GM12878 (cell line): ENCODE results near the gene CPHXL. TPM values are rescaled to one million over a fixed set of nuclear protein-coding genes. Genes with fewer than 3 reads are reported as not detected.

ENCODE experiments used
- ATAC-seq: fragments of 200-7000 bp; cut with Tn5 transposase; 3 replicates; pipeline ENCODE4 v1.9.1; 2020; ENCODE audit warnings: mild to moderate bottlenecking, moderate library complexity
- BruUV-seq: library from RNA; stranded (reverse); fragments of 400-500 nt; replicated peaks from 2 replicates; lab custom pipeline; 2021; lab: Mats Ljungman, UMichigan
- CTCF ChIA-PET: fragments of 300-600 bp; sonication (Branson Sonifier 250); formaldehyde crosslinking; extraction: SDS; loops from one replicate; lab custom pipeline; 2021; ENCODE audit warnings: inconsistent platforms; lab: Yijun Ruan, JAX
- POLR2A ChIA-PET: fragments of 350-600 bp; formaldehyde crosslinking; extraction: SDS; loops from one replicate; lab custom pipeline; 2021; ENCODE audit warnings: inconsistent platforms; lab: Charles Lee
- RAD21 ChIA-PET: fragments of 300-600 bp; sonication (Branson Sonifier 250); formaldehyde crosslinking; loops from one replicate; lab custom pipeline; 2023; ENCODE audit warnings: antibody characterized with exemption; ENCODE audit not compliant: unreplicated experiment; lab: Charles Lee
- SMC1A ChIA-PET: fragments of 300-600 bp; sonication (Branson Sonifier 250); formaldehyde crosslinking; loops from one replicate; lab custom pipeline; 2023; ENCODE audit not compliant: unreplicated experiment, uncharacterized antibody; lab: Charles Lee
- DNase-seq: peaks from one replicate; pipeline ENCODE4 v3.0.0-alpha.2; 2011; ENCODE audit warnings: low read depth, low spot score
- FAIRE-seq: peaks from 3 replicates; lab custom pipeline; 2011; peaks lifted over from hg19 to GRCh38; lab: Jason Lieb, UNC
- H2AFZ ChIP-seq: 2 replicates; pipeline ENCODE4 v1.6.0; 2011; ENCODE audit warnings: low read depth, low read length, control low read depth; ENCODE audit not compliant: control insufficient read depth
- H3K27ac ChIP-seq: 2 replicates; pipeline ENCODE4 v1.5.1; 2011; ENCODE audit warnings: control low read depth; ENCODE audit not compliant: control insufficient read depth, insufficient read depth
- H3K27me3 ChIP-seq, 2 experiments: replicated peaks in 1 of 2; 2 replicates each; pipeline versions ENCODE4 v1.6.0 to v1.6.1; 2011; ENCODE audit warnings: low read length in 1 of 2; ENCODE audit not compliant: control insufficient read depth in 2 of 2, insufficient read depth in 2 of 2
- H3K36me3 ChIP-seq, 2 experiments: 2 replicates each; pipeline ENCODE4 v1.5.1; 2011; ENCODE audit warnings: low read length in 1 of 2; ENCODE audit not compliant: control insufficient read depth in 2 of 2, insufficient read depth in 2 of 2
- H3K4me1 ChIP-seq: 2 replicates; pipeline ENCODE4 v1.6.1; 2011; ENCODE audit warnings: mild to moderate bottlenecking, low read length, moderate library complexity, mixed read lengths; ENCODE audit not compliant: control insufficient read depth, insufficient read depth
- H3K4me2 ChIP-seq: 2 replicates; pipeline ENCODE4 v1.6.0; 2011; ENCODE audit warnings: control low read depth; ENCODE audit not compliant: control insufficient read depth, insufficient read depth
- H3K4me3 ChIP-seq: fragments of 200-600 bp; sonication (generic); 2 replicates; pipeline ENCODE4 v1.5.1; 2016
- H3K79me2 ChIP-seq: 2 replicates; pipeline ENCODE4 v1.6.0; 2011; ENCODE audit warnings: low read length; ENCODE audit not compliant: control insufficient read depth, insufficient read depth
- H3K9ac ChIP-seq: 2 replicates; pipeline ENCODE4 v1.8.0; 2011; ENCODE audit warnings: low read length, control low read depth, mixed read lengths; ENCODE audit not compliant: control insufficient read depth, insufficient read depth
- H3K9me3 ChIP-seq: replicated peaks from 3 replicates; pipeline ENCODE4 v1.5.1; 2011; ENCODE audit warnings: mild to moderate bottlenecking, low read length; ENCODE audit not compliant: control insufficient read depth, insufficient read depth
- H4K20me1 ChIP-seq: 2 replicates; pipeline ENCODE4 v1.6.0; 2011; ENCODE audit not compliant: control insufficient read depth, insufficient read depth
- ASH2L ChIP-seq: fragments of 300-600, 200-600 bp; sonication (generic); IDR thresholded peaks from 2 replicates; pipeline ENCODE4 v1.6.1; 2017; ENCODE audit warnings: low read depth, mild to moderate bottlenecking, borderline replicate concordance
- CHD4 ChIP-seq: fragments of 200-600 bp; sonication (generic); IDR thresholded peaks from 2 replicates; pipeline ENCODE4 v1.6.1; 2016; ENCODE audit warnings: mild to moderate bottlenecking
- JUNB ChIP-seq: IDR thresholded peaks from 2 replicates; pipeline ENCODE4 v1.6.1; 2016; ENCODE audit warnings: antibody characterized with exemption, mild to moderate bottlenecking
- NFYB ChIP-seq: IDR thresholded peaks from 2 replicates; pipeline ENCODE4 v1.6.1; 2011; ENCODE audit warnings: low read depth, mild to moderate bottlenecking, low read length, improper control_type of control experiment, moderate library complexity; ENCODE audit not compliant: insufficient read depth
- NR2C1 ChIP-seq: fragments of 450-650 bp; IDR thresholded peaks from 2 replicates; pipeline ENCODE4 v1.6.1; 2017; ENCODE audit warnings: antibody characterized with exemption, mild to moderate bottlenecking, moderate library complexity
- SPI1 ChIP-seq: IDR thresholded peaks from 2 replicates; pipeline ENCODE4 v1.6.1; 2011; ENCODE audit warnings: low read depth, mild to moderate bottlenecking, low read length, moderate library complexity, borderline replicate concordance; ENCODE audit not compliant: insufficient read depth
- TAF1 ChIP-seq: IDR thresholded peaks from 2 replicates; pipeline ENCODE4 v1.6.1; 2011; ENCODE audit warnings: mild to moderate bottlenecking, low read depth, low read length, borderline replicate concordance
- TBL1XR1 ChIP-seq: IDR thresholded peaks from 2 replicates; pipeline ENCODE4 v1.6.1; 2012; ENCODE audit warnings: low read depth, low read length, improper control_type of control experiment
- YBX1 ChIP-seq: fragments of 450-650 bp; IDR thresholded peaks from 2 replicates; pipeline ENCODE4 v1.6.1; 2016; ENCODE audit warnings: antibody characterized with exemption
- WGBS: methylation state at CpG from one replicate; pipeline ENCODE4 v1.1.6; 2016; ENCODE audit warnings: low lambda C conversion rate; ENCODE audit not compliant: insufficient replicate concordance, insufficient coverage; ENCODE audit errors: missing lambda C conversion rate; 5-methylcytosine and 5-hydroxymethylcytosine counted together
- in situ Hi-C: fragments of 300-500 bp; cut with MboI; formaldehyde crosslinking; loops from 9 replicates; pipeline ENCODE4 v1.14.3; 2018; ENCODE audit warnings: mixed read lengths
- intact Hi-C: fragments of 100-400 bp; cut with micrococcal nuclease; formaldehyde crosslinking; loops from one replicate; pipeline ENCODE4 v1.14.2; 2022; ENCODE audit not compliant: unreplicated experiment
- polyA plus RNA-seq, 11 experiments: library from polyadenylated mRNA; depleted of rRNA in 4 of 11; unstranded in 6 of 11; stranded (reverse) in 5 of 11; fragments of >200 nt; fragmentation: Nextera tagmentation in 4 of 11; fragmentation: Illumina TruSeq in 1 of 11; extraction: Ambion mirVana in 4 of 11; extraction: Trizol in 1 of 11; gene quantifications; 1 replicate in 1 of 11; 2 replicates in 10 of 11; pipeline versions ENCODE4 v1.2.1 to v1.2.3, GENCODE V29; 2011 to 2016; ENCODE audit warnings: inconsistent platforms in 2 of 11, missing spikeins in 2 of 11, low read depth in 1 of 11
- total RNA-seq, 4 experiments: library from RNA; depleted of rRNA in 3 of 4; stranded (reverse); fragments of >200 nt in 3 of 4; fragmentation: Illumina TruSeq in 1 of 4; extraction: Trizol in 1 of 4; gene quantifications; 2 replicates each; pipeline versions ENCODE4 v1.2.1 to v1.2.3, GENCODE V29; 2013 to 2021

CPHXL gene
- total and polyA plus RNA-seq, 10 of the 15 experiments (the other 5 are each of a cell fraction or from before 2014, with no cell fraction given): 0.13 TPM; not detected in 9

- no peaks in the 10 kb centered on the region for H4K20me1 ChIP-seq
- no peaks in the 10 kb centered on the region for H3K27me3 ChIP-seq
- RAD21 ChIA-PET: no interaction called here
- H3K79me2 ChIP-seq: no peaks in the 10 kb centered on the region
- peaks cover 3% of the 10 kb centered on the region; the same call in 1 of the 2 replicates for H3K4me1 ChIP-seq
- in situ Hi-C loops (no loop called here), intact Hi-C loops (no loop called here)
- CTCF ChIA-PET: no interaction called here
- no peak overlapping the region; the same call in 1 of the 2 replicates for H2AFZ ChIP-seq
- SMC1A ChIA-PET: no interaction called here
- POLR2A ChIA-PET: no interaction called here
- H3K27ac ChIP-seq: no peak overlapping the region
- no peak for DNase-seq
- TF ChIP-seq JUNB (no peak; the same call in 1 of the 2 replicates), TBL1XR1 (no peak), CHD4 (no peak), NR2C1 (no peak), NFYB (no peak), YBX1 (no peak), ASH2L (no peak)
- no peak for FAIRE-seq
- no peak overlapping the region for H3K9ac ChIP-seq
- H3K4me3 ChIP-seq: no peak overlapping the region
- H3K4me2 ChIP-seq: no peak overlapping the region
- H3K36me3 ChIP-seq: no peaks in the 10 kb centered on the region
- H3K9me3 ChIP-seq: peaks cover 2% of the 10 kb centered on the region; the same call in 2 of the 3 replicates
- ATAC-seq: no peak
- 0% methylated on average over 1 of the region's 1 CpG for WGBS
- no TSS peak for BruUV-seq
Measured at GRCh38 chr16:75745823-75746222, 19.5 kb upstream of the CPHXL start.

- FAIRE-seq (no peak), ATAC-seq (no peak; the same call in 1 of the 3 replicates), DNase-seq (no peak)
- ChIA-PET POLR2A (no interaction called here), RAD21 (no interaction called here), SMC1A (no interaction called here), CTCF (interaction anchor here (0.7 kb wide), 1 partner anchor 280 kb away, joined by 3 read pairs; the partner anchor contains the start of gene TMEM170A)
- Histone ChIP-seq H3K27ac (no peak overlapping the region), H2AFZ (no peak overlapping the region), H3K9ac (no peak overlapping the region), H3K27me3 (no peaks in the 10 kb centered on the region), H3K4me2 (no peak overlapping the region), H3K4me3 (no peak overlapping the region), H3K36me3 (no peaks in the 10 kb centered on the region), H3K4me1 (peaks cover 3% of the 10 kb centered on the region; the same call in 1 of the 2 replicates), H4K20me1 (no peaks in the 10 kb centered on the region), H3K9me3 (peaks cover 2% of the 10 kb centered on the region; the same call in 2 of the 3 replicates), H3K79me2 (no peaks in the 10 kb centered on the region)
- in situ Hi-C loops (no loop called here), intact Hi-C loops (no loop called here)
- no peak for TF ChIP-seq TAF1
- peak; percentile 83 for TF ChIP-seq SPI1
- BruUV-seq: no TSS peak
- 53% methylated on average over 1 of the region's 1 CpG for WGBS
Measured at GRCh38 chr16:75745242-75745641, 19.0 kb upstream of the CPHXL start.
